GM10266 (cell line): ENCODE data around the gene CLDN7.

Experiments used
- DNase-seq: peaks from one replicate; pipeline ENCODE4 v3.0.0; 2012; ENCODE audit errors: extremely low spot score
- CTCF ChIP-seq: IDR thresholded peaks from 2 replicates; pipeline ENCODE4 v1.5.1; 2012; ENCODE audit warnings: mild to moderate bottlenecking, low read depth; ENCODE audit not compliant: control insufficient read depth, insufficient read depth; ENCODE audit errors: missing control alignments

Gene CLDN7

DNA sequence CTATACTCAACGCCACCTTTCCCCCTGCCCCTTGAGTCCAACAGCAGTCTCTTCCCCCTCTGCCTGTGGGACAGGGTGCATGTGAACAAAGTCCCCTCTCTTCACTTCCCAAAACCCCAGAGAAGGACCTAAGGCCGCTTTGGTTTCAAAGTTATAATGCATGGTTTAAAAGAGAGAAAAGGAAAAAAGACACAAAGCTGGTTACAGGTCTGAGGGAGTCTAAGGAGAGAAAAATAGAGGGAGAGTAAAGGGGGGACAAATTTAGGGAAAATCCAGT is 18.9 kb downstream of the CLDN7 start:
- no peak for TF ChIP-seq CTCF
- no peak for DNase-seq

DNA sequence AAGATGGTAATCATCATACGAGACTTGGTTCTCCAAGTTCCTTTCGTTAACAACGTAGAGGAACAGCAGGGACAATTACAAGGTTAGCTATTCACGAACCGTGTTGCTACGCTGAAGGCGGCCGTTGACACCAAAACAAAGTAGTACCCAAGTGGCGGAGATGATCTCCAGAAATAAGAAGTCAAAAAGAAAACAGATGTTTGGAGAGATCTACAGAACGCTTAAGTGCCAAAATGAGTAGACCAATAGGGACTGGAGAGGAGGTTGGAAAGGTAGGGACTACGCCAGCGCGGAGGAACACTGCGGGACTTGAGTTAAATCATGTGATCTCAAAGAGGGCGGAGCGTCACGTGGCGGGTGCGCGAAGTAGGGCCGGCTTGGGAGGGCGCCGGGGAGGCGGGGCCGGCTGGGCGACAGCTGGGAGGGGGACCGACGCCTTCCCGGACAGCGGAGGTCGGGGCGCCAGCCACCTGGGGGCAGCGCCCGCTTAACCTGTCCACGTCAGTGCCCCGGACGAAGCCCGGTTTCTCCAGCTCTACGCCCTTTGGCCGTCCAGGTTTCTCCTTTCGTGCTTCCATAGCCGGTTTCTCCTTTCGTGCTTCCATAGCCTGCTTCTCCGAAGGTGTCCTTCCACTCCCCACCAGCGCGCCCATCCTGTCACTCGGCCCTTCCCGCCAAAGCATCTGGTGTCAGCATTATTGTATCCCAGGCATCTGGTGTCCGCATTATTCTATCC is 19.4 kb downstream of the CLDN7 start:
- peak; percentile 92 for DNase-seq
- TF ChIP-seq CTCF, result peak; percentile 7

DNA sequence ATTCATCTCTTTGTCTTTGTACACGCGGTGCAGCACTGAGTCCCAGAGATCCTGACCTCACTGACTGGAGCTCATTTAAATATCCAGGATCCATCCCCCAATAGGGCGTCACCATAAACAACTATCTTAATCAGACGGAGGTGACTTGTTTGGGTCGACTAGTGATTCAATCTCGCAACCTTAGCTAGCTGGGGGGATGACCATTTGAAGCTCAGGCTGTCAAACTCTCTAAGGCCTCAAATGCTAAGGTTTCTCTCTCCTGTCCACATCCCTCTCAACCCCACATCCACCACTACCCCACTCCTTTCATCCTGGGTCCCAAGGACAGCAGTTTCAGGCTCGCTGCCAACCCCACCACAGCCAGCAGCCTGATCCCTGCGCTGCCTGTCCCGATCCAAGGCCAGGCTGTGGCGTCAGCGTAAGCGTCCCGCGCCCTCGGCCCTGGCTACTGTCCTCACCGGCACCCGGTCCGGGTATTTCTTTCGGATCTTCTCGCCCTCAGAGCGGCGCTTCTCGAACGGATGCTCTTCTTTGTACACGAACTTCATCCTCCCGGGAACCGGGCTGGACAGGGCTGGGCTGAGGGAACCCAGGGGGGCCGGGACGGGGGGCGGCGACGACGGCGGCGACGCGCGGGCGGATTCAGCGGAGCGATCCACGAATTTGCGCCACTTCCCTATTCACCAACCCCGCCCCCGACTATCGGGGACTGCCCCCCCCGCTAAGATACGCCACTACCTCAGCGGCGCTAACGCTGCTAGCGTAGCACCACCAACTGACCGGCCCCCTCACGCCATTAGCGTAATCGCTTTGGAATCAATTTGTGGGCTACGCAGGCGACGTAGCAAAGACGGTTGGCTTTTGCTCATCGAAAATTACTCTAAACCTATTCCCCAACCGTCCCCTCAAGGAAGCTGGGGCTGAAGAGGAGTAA is 20.2 kb downstream of the CLDN7 start, which contains the start of gene GABARAP:
Gene GABARAP (minus strand): TSS at position 667 of the 934 bp plus-strand sequence. CDS start 119 bp downstream, at position 548.
- TF ChIP-seq CTCF, result no peak
- DNase-seq, result peak; percentile 85

GRCh38 chr17:7241090-7241733 is 21.1 kb downstream of the CLDN7 start:
- no peak for DNase-seq
- TF ChIP-seq CTCF, result no peak

DNA sequence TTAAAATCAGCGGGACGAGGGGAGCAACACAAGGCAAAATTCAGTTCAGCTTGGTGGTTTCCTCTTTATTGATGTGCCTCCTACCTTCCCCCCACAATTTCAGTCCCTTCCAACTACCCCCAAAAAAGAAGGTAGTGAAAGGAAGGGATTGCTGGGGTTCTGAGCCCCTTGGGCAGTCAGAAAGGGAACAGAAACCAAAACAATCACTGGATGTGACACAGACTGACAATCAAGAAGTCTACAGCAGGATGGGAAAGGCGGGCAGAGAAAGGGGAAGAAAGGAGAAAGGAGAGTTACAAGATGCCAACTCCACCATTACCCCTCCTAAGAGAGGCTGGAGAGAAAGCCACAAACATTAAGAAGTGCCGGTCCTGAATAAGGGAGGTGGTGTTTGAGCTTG is 21.9 kb downstream of the CLDN7 start:
- TF ChIP-seq CTCF, result no peak
- no peak for DNase-seq

DNA sequence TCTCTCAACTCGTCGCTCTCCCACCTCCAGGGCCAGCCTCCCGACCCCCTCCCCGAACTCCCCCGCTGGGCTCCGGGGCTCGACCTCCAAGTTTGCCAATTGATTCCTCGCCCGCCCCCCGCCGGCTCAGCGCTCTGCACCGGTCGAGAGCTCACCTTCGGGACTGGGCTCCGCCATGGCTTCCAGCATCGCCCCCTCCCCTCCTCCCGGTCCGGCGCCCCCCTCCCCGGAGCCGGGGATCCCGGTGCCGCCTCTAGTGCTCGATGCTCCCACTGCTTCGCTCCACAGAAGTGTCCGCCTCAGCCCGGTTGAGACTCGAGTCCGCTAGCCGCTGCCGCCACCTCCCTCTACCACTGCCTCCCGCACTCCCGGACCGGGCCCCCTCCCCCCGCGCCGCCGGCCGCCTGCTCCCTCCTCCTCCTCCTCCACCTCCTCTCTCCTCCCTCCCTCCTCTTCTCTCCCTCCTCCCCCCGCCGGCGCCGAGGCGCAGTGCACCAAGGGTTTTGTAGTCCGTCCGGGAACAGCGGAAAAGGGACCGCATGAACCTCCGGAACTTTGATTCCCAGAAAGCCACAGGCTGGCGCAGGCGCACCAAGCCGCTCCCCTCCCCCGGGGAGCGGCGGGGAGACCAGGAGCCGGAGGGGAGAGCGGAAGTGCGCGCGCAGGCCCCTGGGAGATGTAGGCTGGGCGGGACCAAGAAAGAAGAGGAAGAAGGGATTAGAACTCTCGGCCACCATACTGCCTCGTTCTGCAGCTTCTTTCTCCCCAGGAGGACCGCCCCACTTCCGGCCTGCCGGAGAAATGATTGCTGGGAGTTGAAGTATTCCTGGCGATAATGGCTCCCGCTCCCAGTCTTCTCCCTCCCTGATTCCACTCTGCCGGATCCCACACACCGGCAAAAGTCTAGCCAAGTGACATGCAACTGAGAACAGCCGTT is 22.9 kb downstream of the CLDN7 start, which contains the start of gene PHF23:
Gene PHF23 (minus strand): TSS at position 367 of the 937 bp plus-strand sequence. CDS start 178 bp downstream, at position 189.
- no peak for TF ChIP-seq CTCF

More for the DNA sequence above, 22.9 kb downstream of the CLDN7 start, which contains the start of gene PHF23:
- peak; percentile 99 for DNase-seq
